ENCODE data around the gene SCCPDH.
"Not testable (repeated sequence)": the region's sequence is repeated elsewhere in the genome, so short reads cannot be mapped to it uniquely, and the experiment has no call there.

Gene SCCPDH

GRCh38 chr1:246726255-246726679 lies 2.1 kb downstream of the SCCPDH start:
- H3K4me3 ChIP-seq (ENCODE audit: low read length), result no peak overlapping the region
- DNase-seq (ENCODE audit: low read depth), result no peak

GRCh38 chr1:246726881-246727280 lies 2.7 kb downstream of the SCCPDH start:
- DNase-seq (ENCODE audit: low read depth), result no peak
- no peak overlapping the region for H3K4me3 ChIP-seq (ENCODE audit: low read length)
- TF ChIP-seq CTCF (IDR thresholded peaks at IDR 0.05; ENCODE audit: insufficient read depth, low read depth, low read length, missing control alignments), result no peak

More at GRCh38 chr1:246726255-246726679, 2.1 kb downstream of the SCCPDH start:
- TF ChIP-seq CTCF (IDR thresholded peaks at IDR 0.05; ENCODE audit: insufficient read depth, low read depth, low read length, missing control alignments), result no peak

GRCh38 chr1:246727594-246727993 lies 3.4 kb downstream of the SCCPDH start:
- no peak for DNase-seq (ENCODE audit: low read depth)
- no peak overlapping the region for H3K4me3 ChIP-seq (ENCODE audit: low read length)
- TF ChIP-seq CTCF (IDR thresholded peaks at IDR 0.05; ENCODE audit: insufficient read depth, low read depth, low read length, missing control alignments), result no peak

GRCh38 chr1:246728311-246728710 lies 4.1 kb downstream of the SCCPDH start:
- no peak for TF ChIP-seq CTCF (IDR thresholded peaks at IDR 0.05; ENCODE audit: insufficient read depth, low read depth, low read length, missing control alignments)

GRCh38 chr1:246729040-246729439 lies 4.8 kb downstream of the SCCPDH start:
- not testable (repeated sequence) for H3K4me3 ChIP-seq (ENCODE audit: low read length)

More at GRCh38 chr1:246728311-246728710, 4.1 kb downstream of the SCCPDH start:
- DNase-seq (ENCODE audit: low read depth), result no peak
- H3K4me3 ChIP-seq (ENCODE audit: low read length), result no peak overlapping the region

GRCh38 chr1:246730839-246731238 lies 6.6 kb downstream of the SCCPDH start:
- no peak for TF ChIP-seq CTCF (IDR thresholded peaks at IDR 0.05; ENCODE audit: insufficient read depth, low read depth, low read length, missing control alignments)
- H3K4me3 ChIP-seq (ENCODE audit: low read length), result no peak overlapping the region
- no peak for DNase-seq (ENCODE audit: low read depth)

More at GRCh38 chr1:246729040-246729439, 4.8 kb downstream of the SCCPDH start:
- not testable (repeated sequence) for DNase-seq (ENCODE audit: low read depth)

GRCh38 chr1:246731873-246732272 lies 7.7 kb downstream of the SCCPDH start:
- H3K4me3 ChIP-seq (ENCODE audit: low read length); DNase-seq (ENCODE audit: low read depth): not testable (repeated sequence)

GRCh38 chr1:246733704-246734103 lies 9.5 kb downstream of the SCCPDH start:
- H3K4me3 ChIP-seq (ENCODE audit: low read length), result no peak overlapping the region
- DNase-seq (ENCODE audit: low read depth), result no peak
- TF ChIP-seq CTCF (IDR thresholded peaks at IDR 0.05; ENCODE audit: insufficient read depth, low read depth, low read length, missing control alignments), result no peak

All from epithelial cell of esophagus (primary cell).